GM20000 (cell line): ENCODE measurements around the gene HMBS.

ENCODE experiments used
- DNase-seq: peaks from one replicate; pipeline ENCODE4 v3.0.0; 2012; ENCODE audit warnings: low spot score
- TF ChIP-seq, protein P1 (sequence below): IDR thresholded peaks from 2 replicates; pipeline ENCODE4 v1.5.1; 2012; ENCODE audit warnings: mild to moderate bottlenecking, control low read depth; ENCODE audit errors: extremely low read depth, missing control alignments

HMBS gene

DNA sequence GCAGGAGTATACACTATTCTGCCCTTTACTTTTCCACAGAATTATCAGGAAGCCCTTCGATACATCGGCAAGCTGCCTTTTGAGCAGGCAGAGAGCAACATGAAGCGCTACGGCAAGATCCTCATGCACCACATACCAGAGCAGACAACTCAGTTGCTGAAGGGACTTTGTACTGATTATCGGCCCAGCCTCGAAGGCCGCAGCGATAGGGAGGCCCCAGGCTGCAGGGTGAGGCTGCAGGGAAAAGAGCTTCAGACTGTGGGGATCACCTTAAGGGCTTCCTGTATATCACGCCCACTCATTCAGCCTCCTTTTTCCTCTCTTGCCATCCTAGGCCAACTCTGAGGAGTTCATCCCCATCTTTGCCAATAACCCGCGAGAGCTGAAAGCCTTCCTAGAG is 6.8 kb upstream of the HMBS start:
- TF ChIP-seq, protein P1, sequence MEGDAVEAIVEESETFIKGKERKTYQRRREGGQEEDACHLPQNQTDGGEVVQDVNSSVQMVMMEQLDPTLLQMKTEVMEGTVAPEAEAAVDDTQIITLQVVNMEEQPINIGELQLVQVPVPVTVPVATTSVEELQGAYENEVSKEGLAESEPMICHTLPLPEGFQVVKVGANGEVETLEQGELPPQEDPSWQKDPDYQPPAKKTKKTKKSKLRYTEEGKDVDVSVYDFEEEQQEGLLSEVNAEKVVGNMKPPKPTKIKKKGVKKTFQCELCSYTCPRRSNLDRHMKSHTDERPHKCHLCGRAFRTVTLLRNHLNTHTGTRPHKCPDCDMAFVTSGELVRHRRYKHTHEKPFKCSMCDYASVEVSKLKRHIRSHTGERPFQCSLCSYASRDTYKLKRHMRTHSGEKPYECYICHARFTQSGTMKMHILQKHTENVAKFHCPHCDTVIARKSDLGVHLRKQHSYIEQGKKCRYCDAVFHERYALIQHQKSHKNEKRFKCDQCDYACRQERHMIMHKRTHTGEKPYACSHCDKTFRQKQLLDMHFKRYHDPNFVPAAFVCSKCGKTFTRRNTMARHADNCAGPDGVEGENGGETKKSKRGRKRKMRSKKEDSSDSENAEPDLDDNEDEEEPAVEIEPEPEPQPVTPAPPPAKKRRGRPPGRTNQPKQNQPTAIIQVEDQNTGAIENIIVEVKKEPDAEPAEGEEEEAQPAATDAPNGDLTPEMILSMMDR: no peak
- no peak for DNase-seq

DNA sequence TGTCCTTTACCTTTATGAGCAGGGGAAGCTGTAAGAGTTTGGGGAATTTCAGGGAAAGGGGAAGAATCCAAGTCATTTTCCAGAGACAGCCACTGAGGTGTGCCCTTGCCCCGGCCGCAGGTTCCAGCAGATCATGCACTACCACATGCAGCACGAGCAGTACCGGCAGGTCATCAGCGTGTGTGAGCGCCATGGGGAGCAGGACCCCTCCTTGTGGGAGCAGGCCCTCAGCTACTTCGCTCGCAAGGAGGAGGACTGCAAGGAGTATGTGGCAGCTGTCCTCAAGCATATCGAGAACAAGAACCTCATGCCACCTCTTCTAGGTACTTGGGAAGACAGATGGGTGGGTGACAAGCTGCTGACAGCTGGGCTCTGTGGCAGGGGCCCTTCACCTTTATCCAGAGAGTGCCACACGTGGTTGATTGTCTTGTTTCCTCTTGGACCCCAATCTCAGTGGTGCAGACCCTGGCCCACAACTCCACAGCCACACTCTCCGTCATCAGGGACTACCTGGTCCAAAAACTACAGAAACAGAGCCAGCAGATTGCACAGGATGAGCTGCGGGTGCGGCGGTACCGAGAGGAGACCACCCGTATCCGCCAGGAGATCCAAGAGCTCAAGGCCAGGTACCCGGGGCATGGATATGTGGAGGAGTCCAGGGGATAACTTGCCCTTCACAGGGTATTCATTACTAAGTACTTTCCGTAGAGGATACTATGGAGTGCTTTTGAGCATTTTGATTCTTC is 5.8 kb upstream of the HMBS start:
- TF ChIP-seq, protein P1: no peak
- DNase-seq: no peak

DNA sequence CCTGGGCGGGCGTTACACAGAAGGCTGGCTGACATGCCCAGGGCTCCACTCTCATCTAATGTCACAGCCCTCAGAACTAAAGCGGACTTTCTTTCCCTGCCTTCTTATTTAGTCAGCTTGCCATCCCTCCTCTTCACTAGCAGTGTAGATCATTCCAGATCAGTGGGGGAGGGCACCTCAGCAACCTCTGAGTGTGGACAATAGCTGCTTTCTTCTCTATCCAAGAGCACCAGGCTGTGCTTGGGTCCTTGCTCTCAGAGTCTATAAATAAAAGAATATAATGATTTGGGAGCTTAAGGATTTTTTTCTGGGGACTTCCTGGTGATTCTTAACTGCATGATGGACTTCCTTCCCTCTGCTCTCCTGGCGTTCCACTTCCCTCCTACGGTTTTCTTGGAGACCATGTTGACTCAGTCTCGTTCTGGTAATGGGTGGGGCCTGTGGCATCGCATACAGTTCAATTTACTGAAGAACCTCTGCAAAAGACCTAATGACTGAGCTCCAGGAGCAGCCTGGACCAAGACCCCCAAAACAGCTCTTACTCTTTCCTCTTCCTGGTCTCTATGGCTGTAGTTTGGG is 2.9 kb upstream of the HMBS start:
- TF ChIP-seq, protein P1: no peak
- DNase-seq: no peak

DNA sequence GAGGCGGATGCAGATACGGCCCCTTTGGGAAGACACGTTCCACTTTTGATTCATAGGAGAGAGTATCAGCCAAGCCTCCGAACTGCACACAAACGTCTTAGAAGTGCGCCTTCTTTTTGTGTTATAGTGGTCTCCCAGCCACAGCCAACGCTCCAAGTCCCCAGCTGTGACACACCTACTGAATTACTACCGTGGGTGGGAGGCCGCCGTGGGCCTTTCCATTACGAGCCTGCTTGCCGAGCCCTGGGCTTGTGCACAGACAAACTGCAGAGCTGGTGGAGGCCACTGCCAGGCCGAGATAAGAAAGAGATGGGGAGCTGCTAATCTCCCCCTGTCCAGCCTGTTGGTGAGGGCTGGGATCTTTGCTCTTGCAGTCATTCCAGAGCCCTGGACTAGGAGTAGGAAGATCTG is 761 bp downstream of the HMBS start:
- DNase-seq: peak; percentile 36
- TF ChIP-seq, protein P1: no peak

DNA sequence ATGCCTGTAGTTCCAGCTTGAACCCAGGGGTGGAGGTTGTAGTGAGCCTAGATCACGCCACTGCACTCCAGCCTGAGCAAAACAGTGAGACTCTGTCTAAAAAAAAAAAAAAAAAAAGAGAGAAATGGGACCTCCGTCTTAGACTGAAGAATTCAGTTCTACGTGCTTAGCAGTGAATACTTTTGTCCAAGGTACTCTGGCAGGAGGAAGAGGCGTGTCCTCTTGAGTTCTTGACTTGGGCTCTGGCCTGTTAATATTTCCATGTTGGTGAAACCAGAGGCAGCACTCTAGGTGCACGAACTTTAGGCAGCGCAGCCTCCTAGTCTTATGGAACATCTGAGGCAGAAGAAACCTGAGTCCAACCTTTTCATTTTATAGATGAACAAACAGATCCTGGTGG is 2.4 kb downstream of the HMBS start:
- DNase-seq: no peak
- TF ChIP-seq, protein P1: no peak

DNA sequence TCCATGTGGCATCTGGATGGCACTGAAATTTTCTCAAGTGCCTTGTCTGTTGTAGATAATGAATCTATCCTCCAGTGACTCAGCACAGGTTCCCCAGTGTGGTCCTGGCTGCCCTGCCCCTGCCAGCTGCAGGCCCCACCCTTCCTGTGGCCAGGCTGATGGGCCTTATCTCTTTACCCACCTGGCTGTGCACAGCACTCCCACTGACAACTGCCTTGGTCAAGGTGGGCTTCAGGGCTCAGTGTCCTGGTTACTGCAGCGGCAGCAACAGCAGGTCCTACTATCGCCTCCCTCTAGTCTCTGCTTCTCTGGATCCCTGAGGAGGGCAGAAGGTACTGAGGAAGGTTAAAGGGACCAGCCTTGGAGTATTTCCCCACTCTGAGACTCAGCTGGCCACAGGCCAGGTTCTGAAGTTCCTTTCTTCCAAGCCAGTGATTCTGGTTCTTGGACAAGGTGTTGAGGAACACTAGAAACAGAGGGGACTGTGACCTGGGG is 3.1 kb downstream of the HMBS start:
- TF ChIP-seq, protein P1: no peak
- no peak for DNase-seq

DNA sequence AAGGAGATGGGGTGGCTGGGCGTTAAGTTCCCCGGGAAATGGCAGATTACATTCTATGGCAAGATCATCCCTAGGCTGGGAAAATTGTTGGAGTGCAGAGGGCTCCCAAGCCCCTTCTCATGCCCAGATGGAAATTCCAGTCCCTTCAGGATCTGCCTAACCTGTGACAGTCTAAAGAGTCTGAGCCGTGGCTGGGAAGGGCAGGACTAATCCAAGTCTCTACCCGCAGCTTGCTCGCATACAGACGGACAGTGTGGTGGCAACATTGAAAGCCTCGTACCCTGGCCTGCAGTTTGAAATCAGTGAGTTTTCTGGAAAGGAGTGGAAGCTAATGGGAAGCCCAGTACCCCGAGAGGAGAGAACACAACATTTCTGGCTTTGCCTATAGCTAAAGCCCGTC is 3.7 kb downstream of the HMBS start:
- TF ChIP-seq, protein P1: no peak
- no peak for DNase-seq
